ENCODE data around the gene LMBR1. TPM values are rescaled to one million over a fixed set of nuclear protein-coding genes. Genes with fewer than 3 reads are reported as not detected.

Gene LMBR1
- total RNA-seq, 2 experiments from 2014 or later, result 114 to 136 TPM

DNA sequence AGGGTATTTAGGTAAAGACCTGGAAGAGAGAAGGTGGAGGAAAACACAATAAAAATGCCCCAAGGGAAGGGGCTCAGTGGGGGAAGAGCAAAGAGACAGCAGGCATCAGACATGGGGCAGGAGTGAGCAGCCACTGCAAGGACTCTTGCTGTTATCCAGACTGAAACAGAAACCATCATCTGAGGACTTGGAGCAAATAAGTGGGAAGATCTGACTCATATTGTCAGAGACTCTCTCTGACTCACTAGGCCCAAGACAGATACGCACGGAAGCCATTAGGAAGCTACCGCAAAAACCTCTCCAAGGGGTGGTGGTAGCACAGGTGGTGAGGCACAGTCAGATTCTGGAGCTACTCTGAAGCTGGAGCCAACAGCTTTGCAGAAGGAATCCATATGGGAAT, 141.7 kb downstream of the LMBR1 start:
- ChIA-PET CTCF (ENCODE audit: unreplicated experiment) (no interaction called here), POLR2A (interaction anchor here (0.6 kb wide), 1 partner anchor 27 kb away, joined by 6 read pairs; no protein-coding TSS in a partner anchor)
- no peak for DNase-seq (ENCODE audit: low spot score)
- Histone ChIP-seq H3K36me3 (ENCODE audit: insufficient read depth, low read length) (peaks cover 38% of the 10 kb centered on the region), H4K20me1 (ENCODE audit: insufficient read depth, low read length) (no peaks in the 10 kb centered on the region), H3K9me2 (ENCODE audit: insufficient read depth, low read length) (no peaks in the 10 kb centered on the region), H3K27ac (ENCODE audit: low read depth, low read length, poor library complexity, severe bottlenecking) (no peak overlapping the region), H3K79me2 (ENCODE audit: insufficient read depth, low read depth, low read length) (no peaks in the 10 kb centered on the region), H3K4me3 (ENCODE audit: low read depth, low read length, poor library complexity, severe bottlenecking) (no peak overlapping the region), H3K9me3 (ENCODE audit: low read length) (no peaks in the 10 kb centered on the region), H3K4me1 (ENCODE audit: insufficient read depth, low read length, poor library complexity, severe bottlenecking) (no peaks in the 10 kb centered on the region), H3K4me2 (ENCODE audit: low read length) (no peak overlapping the region), H2AFZ (ENCODE audit: low read length) (no peak overlapping the region)
- intact Hi-C loops (cut with micrococcal nuclease; ENCODE audit: unreplicated experiment), result no loop called here
- TF ChIP-seq, protein P1, sequence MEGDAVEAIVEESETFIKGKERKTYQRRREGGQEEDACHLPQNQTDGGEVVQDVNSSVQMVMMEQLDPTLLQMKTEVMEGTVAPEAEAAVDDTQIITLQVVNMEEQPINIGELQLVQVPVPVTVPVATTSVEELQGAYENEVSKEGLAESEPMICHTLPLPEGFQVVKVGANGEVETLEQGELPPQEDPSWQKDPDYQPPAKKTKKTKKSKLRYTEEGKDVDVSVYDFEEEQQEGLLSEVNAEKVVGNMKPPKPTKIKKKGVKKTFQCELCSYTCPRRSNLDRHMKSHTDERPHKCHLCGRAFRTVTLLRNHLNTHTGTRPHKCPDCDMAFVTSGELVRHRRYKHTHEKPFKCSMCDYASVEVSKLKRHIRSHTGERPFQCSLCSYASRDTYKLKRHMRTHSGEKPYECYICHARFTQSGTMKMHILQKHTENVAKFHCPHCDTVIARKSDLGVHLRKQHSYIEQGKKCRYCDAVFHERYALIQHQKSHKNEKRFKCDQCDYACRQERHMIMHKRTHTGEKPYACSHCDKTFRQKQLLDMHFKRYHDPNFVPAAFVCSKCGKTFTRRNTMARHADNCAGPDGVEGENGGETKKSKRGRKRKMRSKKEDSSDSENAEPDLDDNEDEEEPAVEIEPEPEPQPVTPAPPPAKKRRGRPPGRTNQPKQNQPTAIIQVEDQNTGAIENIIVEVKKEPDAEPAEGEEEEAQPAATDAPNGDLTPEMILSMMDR (conservative IDR thresholded peaks at IDR 0.05; ENCODE audit: low read length), result no peak
- BruUV-seq (replicated peaks), result no TSS peak

DNA sequence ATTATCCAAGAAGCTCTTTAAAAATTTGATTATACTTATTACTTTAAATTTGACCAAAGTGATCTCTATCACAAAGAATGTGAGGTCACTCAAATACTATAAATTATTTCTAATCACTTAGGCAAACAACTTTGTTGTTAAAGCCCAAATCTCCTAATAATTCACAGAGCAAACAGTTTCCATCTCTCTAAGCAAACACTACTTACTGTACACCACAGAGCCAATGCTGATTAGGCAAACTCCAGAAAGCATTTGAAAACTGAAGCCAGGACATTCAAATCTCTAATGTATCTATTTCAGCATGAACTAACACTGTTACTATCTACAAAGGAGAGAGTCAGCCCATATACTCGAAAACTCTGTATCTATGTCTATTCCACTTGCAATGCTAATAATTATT, 145.3 kb downstream of the LMBR1 start:
- Histone ChIP-seq H3K4me1 (ENCODE audit: insufficient read depth, low read length, poor library complexity, severe bottlenecking) (no peaks in the 10 kb centered on the region), H4K20me1 (ENCODE audit: insufficient read depth, low read length) (no peaks in the 10 kb centered on the region), H3K4me2 (ENCODE audit: low read length) (no peak overlapping the region), H3K36me3 (ENCODE audit: insufficient read depth, low read length) (peaks cover 11% of the 10 kb centered on the region; the same call in 1 of the 2 replicates), H3K9me2 (ENCODE audit: insufficient read depth, low read length) (no peaks in the 10 kb centered on the region), H2AFZ (ENCODE audit: low read length) (no peak overlapping the region), H3K9me3 (ENCODE audit: low read length) (no peaks in the 10 kb centered on the region), H3K27ac (ENCODE audit: low read depth, low read length, poor library complexity, severe bottlenecking) (no peak overlapping the region), H3K79me2 (ENCODE audit: insufficient read depth, low read depth, low read length) (no peaks in the 10 kb centered on the region), H3K4me3 (ENCODE audit: low read depth, low read length, poor library complexity, severe bottlenecking) (no peak overlapping the region)
- no TSS peak for BruUV-seq (replicated peaks)
- intact Hi-C loops (cut with micrococcal nuclease; ENCODE audit: unreplicated experiment), result no loop called here
- TF ChIP-seq, protein P1 (conservative IDR thresholded peaks at IDR 0.05; ENCODE audit: low read length), result no peak
- TF ChIP-seq EZH2phosphoT487 (IDR thresholded peaks at IDR 0.05; ENCODE audit: borderline replicate concordance, low read depth, low read length), result no peak
- DNase-seq (ENCODE audit: low spot score), result no peak
- ChIA-PET POLR2A (interaction anchor here (0.6 to 1.7 kb wide), 4 partner anchors 14 to 25 kb away, joined by 3 to 7 read pairs (median 3); no protein-coding TSS in a partner anchor), CTCF (ENCODE audit: unreplicated experiment) (no interaction called here)

DNA sequence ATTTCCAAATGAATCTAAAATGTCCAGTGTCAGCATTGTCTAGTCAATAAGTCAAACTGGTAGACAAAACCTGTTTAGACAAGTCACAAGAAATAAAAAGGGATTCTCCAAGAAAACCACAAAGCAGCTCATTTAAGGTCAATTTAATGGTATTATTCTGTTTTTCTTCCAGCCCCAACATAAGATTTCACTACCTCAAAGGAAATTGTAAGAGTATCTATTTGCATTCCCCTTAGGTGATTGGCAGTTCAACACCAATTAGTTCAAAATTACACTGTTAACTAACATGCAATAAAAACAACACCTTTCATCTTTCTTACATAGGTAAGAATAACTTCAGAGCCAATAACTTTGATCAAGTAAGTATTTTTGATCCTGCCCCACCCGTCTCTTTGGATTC, 146.1 kb downstream of the LMBR1 start:
- Histone ChIP-seq H3K9me2 (ENCODE audit: insufficient read depth, low read length) (no peaks in the 10 kb centered on the region), H3K4me1 (ENCODE audit: insufficient read depth, low read length, poor library complexity, severe bottlenecking) (no peaks in the 10 kb centered on the region), H3K27ac (ENCODE audit: low read depth, low read length, poor library complexity, severe bottlenecking) (no peak overlapping the region), H3K4me3 (ENCODE audit: low read depth, low read length, poor library complexity, severe bottlenecking) (no peak overlapping the region), H3K36me3 (ENCODE audit: insufficient read depth, low read length) (peaks cover 9% of the 10 kb centered on the region; the same call in 1 of the 2 replicates), H3K4me2 (ENCODE audit: low read length) (no peak overlapping the region), H2AFZ (ENCODE audit: low read length) (no peak overlapping the region), H4K20me1 (ENCODE audit: insufficient read depth, low read length) (no peaks in the 10 kb centered on the region), H3K9me3 (ENCODE audit: low read length) (no peaks in the 10 kb centered on the region), H3K79me2 (ENCODE audit: insufficient read depth, low read depth, low read length) (no peaks in the 10 kb centered on the region)
- no peak for DNase-seq (ENCODE audit: low spot score)
- TF ChIP-seq, protein P1 (conservative IDR thresholded peaks at IDR 0.05; ENCODE audit: low read length), result no peak
- TF ChIP-seq EZH2phosphoT487 (IDR thresholded peaks at IDR 0.05; ENCODE audit: borderline replicate concordance, low read depth, low read length), result no peak
- BruUV-seq (replicated peaks), result no TSS peak
- intact Hi-C loops (cut with micrococcal nuclease; ENCODE audit: unreplicated experiment), result no loop called here
- ChIA-PET POLR2A (interaction anchor here (1.0 to 1.7 kb wide), 4 partner anchors 11 to 33 kb away, joined by 3 to 7 read pairs (median 4); no protein-coding TSS in a partner anchor), CTCF (ENCODE audit: unreplicated experiment) (no interaction called here)
